Muscle layer of duodenum (tissue), 2 donors: ENCODE measurements around the gene GAMT.

Experiments used
- H3K27ac ChIP-seq: one replicate; pipeline ENCODE4 v1.7.0; 2013; ENCODE audit warnings: mild to moderate bottlenecking, low read length
- H3K27me3 ChIP-seq: one replicate; pipeline ENCODE4 v1.7.0; 2013; ENCODE audit warnings: low read depth, mild to moderate bottlenecking, control low read depth, low read length
- H3K36me3 ChIP-seq, 2 donors: one replicate each; pipeline ENCODE4 v1.7.0; 2013; ENCODE audit warnings: low read length in 2 of 2, control low read depth in 1 of 2, mild to moderate bottlenecking in 1 of 2; ENCODE audit not compliant: insufficient read depth in 2 of 2, control insufficient read depth in 1 of 2
- H3K4me1 ChIP-seq, 2 donors: one replicate each; pipeline ENCODE4 v1.7.0; 2013; ENCODE audit warnings: low read length in 2 of 2, mild to moderate bottlenecking in 2 of 2, control low read depth in 1 of 2, moderate library complexity in 1 of 2; ENCODE audit not compliant: insufficient read depth in 2 of 2, control insufficient read depth in 1 of 2
- H3K4me3 ChIP-seq, 2 donors: one replicate each; pipeline ENCODE4 v1.7.0; 2013; ENCODE audit warnings: low read length in 2 of 2, low read depth in 1 of 2, mild to moderate bottlenecking in 1 of 2
- H3K9me3 ChIP-seq, 2 donors: one replicate each; pipeline ENCODE4 v1.7.0; 2013; ENCODE audit warnings: low read length in 2 of 2, control low read depth in 1 of 2, mild to moderate bottlenecking in 1 of 2; ENCODE audit not compliant: control insufficient read depth in 1 of 2
- donor health status: healthy.

The GAMT gene

GRCh38 chr19:1387684-1388636, 13.4 kb downstream of the GAMT start:
- no peaks in the 10 kb centered on the region for H3K9me3 ChIP-seq
- H3K4me3 ChIP-seq: no peak overlapping the region
- H3K27me3 ChIP-seq: no peaks in the 10 kb centered on the region
- H3K36me3 ChIP-seq: peaks cover 15 to 57% of the 10 kb centered on the region in 2 donors
- H3K4me1 ChIP-seq: peaks cover 0 to 34% of the 10 kb centered on the region in 2 donors
- no peak overlapping the region for H3K27ac ChIP-seq

GRCh38 chr19:1386945-1387683, 14.2 kb downstream of the GAMT start:
- Histone ChIP-seq H3K4me1 (peaks cover 0 to 34% of the 10 kb centered on the region in 2 donors), H3K27ac (no peak overlapping the region), H3K36me3 (peaks cover 10 to 49% of the 10 kb centered on the region in 2 donors), H3K4me3 (no peak overlapping the region), H3K27me3 (no peaks in the 10 kb centered on the region), H3K9me3 (no peaks in the 10 kb centered on the region)

GRCh38 chr19:1385816-1386215, 15.5 kb downstream of the GAMT start:
- Histone ChIP-seq H3K27ac (no peak overlapping the region), H3K36me3 (peaks cover 10 to 39% of the 10 kb centered on the region in 2 donors), H3K27me3 (no peaks in the 10 kb centered on the region), H3K4me3 (no peak overlapping the region), H3K4me1 (peaks cover 0 to 34% of the 10 kb centered on the region in 2 donors), H3K9me3 (no peaks in the 10 kb centered on the region)

- no peaks in the 10 kb centered on the region for H3K9me3 ChIP-seq
- peaks cover 9 to 27% of the 10 kb centered on the region in 2 donors for H3K36me3 ChIP-seq
- H3K27ac ChIP-seq: peak overlapping the region; percentile 75
- H3K27me3 ChIP-seq: no peaks in the 10 kb centered on the region
- peaks cover 0 to 34% of the 10 kb centered on the region in 2 donors for H3K4me1 ChIP-seq
- peak overlapping the region; percentile 92 to 98 for H3K4me3 ChIP-seq
These were observed 16.7 kb downstream of the GAMT start for GRCh38 chr19:1384478-1385110.

GRCh38 chr19:1384085-1384462, 17.3 kb downstream of the GAMT start:
- peak overlapping the region; percentile 75 for H3K27ac ChIP-seq

GRCh38 chr19:1383312-1384084, 17.8 kb downstream of the GAMT start, which contains the start of gene NDUFS7:
Gene NDUFS7, plus strand, starts transcription at chr19:1383907. Its CDS starts 20 bp downstream, at chr19:1383927.
- Histone ChIP-seq H3K4me3 (peak within 1 kb of the TSS; percentile 92 to 98), H3K27ac (peak within 1 kb of the TSS; percentile 75), H3K36me3 (peaks cover 0 to 16% of the 10 kb centered on the region in 2 donors), H3K27me3 (no peaks in the 10 kb centered on the region), H3K4me1 (peaks cover 0 to 34% of the 10 kb centered on the region in 2 donors), H3K9me3 (no peaks in the 10 kb centered on the region)

More at GRCh38 chr19:1384085-1384462, 17.3 kb downstream of the GAMT start:
- Histone ChIP-seq H3K4me3 (peak overlapping the region; percentile 92 to 98), H3K36me3 (peaks cover 4 to 22% of the 10 kb centered on the region in 2 donors), H3K4me1 (peaks cover 0 to 34% of the 10 kb centered on the region in 2 donors), H3K27me3 (no peaks in the 10 kb centered on the region), H3K9me3 (no peaks in the 10 kb centered on the region)

- H3K27ac ChIP-seq: no peak overlapping the region
- no peaks in the 10 kb centered on the region for H3K27me3 ChIP-seq
- peaks cover 0 to 34% of the 10 kb centered on the region in 2 donors for H3K4me1 ChIP-seq
- H3K4me3 ChIP-seq: peak overlapping the region in 1 of 2 donors; percentile 98
- H3K9me3 ChIP-seq: no peaks in the 10 kb centered on the region
- H3K36me3 ChIP-seq: peaks cover 0 to 13% of the 10 kb centered on the region in 2 donors
These were observed 18.4 kb downstream of the GAMT start for GRCh38 chr19:1383017-1383311.

- H3K27ac ChIP-seq: no peak overlapping the region
- no peak overlapping the region for H3K4me3 ChIP-seq
- no peaks in the 10 kb centered on the region for H3K9me3 ChIP-seq
- no peaks in the 10 kb centered on the region for H3K27me3 ChIP-seq
- peaks cover 0 to 30% of the 10 kb centered on the region in 2 donors for H3K4me1 ChIP-seq
- H3K36me3 ChIP-seq: peaks cover 0 to 16% of the 10 kb centered on the region in 2 donors
These were observed 19.1 kb downstream of the GAMT start for GRCh38 chr19:1382250-1382649.

GRCh38 chr19:1379961-1380489, 21.3 kb downstream of the GAMT start:
- Histone ChIP-seq H3K36me3 (peaks cover 0 to 18% of the 10 kb centered on the region in 2 donors), H3K27me3 (no peaks in the 10 kb centered on the region), H3K27ac (no peak overlapping the region), H3K4me1 (peaks cover 0 to 10% of the 10 kb centered on the region in 2 donors), H3K9me3 (no peaks in the 10 kb centered on the region), H3K4me3 (no peak overlapping the region)

- Histone ChIP-seq H3K4me1 (peaks cover 0 to 3% of the 10 kb centered on the region in 2 donors), H3K27ac (no peak overlapping the region), H3K9me3 (no peaks in the 10 kb centered on the region), H3K4me3 (no peak overlapping the region), H3K27me3 (no peaks in the 10 kb centered on the region), H3K36me3 (peaks cover 0 to 21% of the 10 kb centered on the region in 2 donors)
These were observed 22.0 kb downstream of the GAMT start for GRCh38 chr19:1379126-1379905.
